Heart left ventricle (tissue), 16 donors: ENCODE measurements around the gene MSRB3. TPM values are rescaled to one million over a fixed set of nuclear protein-coding genes. Genes with fewer than 3 reads are reported as not detected.
A peak's percentile ranks its signal among the peaks of the same experiment; 100 is the strongest.

Experiments
- ATAC-seq, 4 donors: fragments of 200-7000 bp; cut with Tn5 transposase; one replicate each; pipeline ENCODE4 v1.9.1; 2020 to 2022; ENCODE audit warnings: moderate library complexity in 4 of 4, mild to moderate bottlenecking in 3 of 4, moderate number of reproducible peaks in 1 of 4
- DNase-seq, 5 donors: peaks; one replicate each; pipeline ENCODE4 v3.0.0-alpha.2; 2020
- H3K27ac ChIP-seq, 12 donors: fragments of 200-600 bp; sonication (generic) in 4 of 12; one replicate each; pipeline versions ENCODE4 v1.5.0 to v1.8.0; 2016 to 2022; ENCODE audit warnings: mild to moderate bottlenecking in 2 of 12
- H3K27me3 ChIP-seq, 9 donors: fragments of 200-600 bp; sonication (generic) in 2 of 9; one replicate each; pipeline versions ENCODE4 v1.5.1 to v1.8.0; 2016 to 2022; ENCODE audit warnings: mild to moderate bottlenecking in 3 of 9
- H3K36me3 ChIP-seq, 9 donors: fragments of 200-600 bp; sonication (generic) in 2 of 9; one replicate each; pipeline versions ENCODE4 v1.5.0 to v1.8.0; 2018 to 2022; ENCODE audit warnings: mild to moderate bottlenecking in 2 of 9
- H3K4me1 ChIP-seq, 12 donors: fragments of 200-600 bp; sonication (generic) in 4 of 12; one replicate each; pipeline versions ENCODE4 v1.5.0 to v1.8.0; 2016 to 2022; ENCODE audit warnings: mild to moderate bottlenecking in 3 of 12
- H3K4me3 ChIP-seq, 12 donors: fragments of 200-600 bp; sonication (generic) in 4 of 12; one replicate each; pipeline versions ENCODE4 v1.5.0 to v1.8.0; 2017 to 2022; ENCODE audit warnings: mild to moderate bottlenecking in 9 of 12, moderate library complexity in 4 of 12
- H3K9me3 ChIP-seq, 12 donors: fragments of 200-600 bp; sonication (generic) in 4 of 12; one replicate each; pipeline versions ENCODE4 v1.5.0 to v1.8.0; 2016 to 2022; ENCODE audit warnings: mild to moderate bottlenecking in 1 of 12
- CTCF ChIP-seq, 12 donors: fragments of 200-600 bp; sonication (generic) in 4 of 12; IDR thresholded peaks; one replicate each; pipeline versions ENCODE4 v1.5.0 to v1.8.0; 2018 to 2022; ENCODE audit warnings: antibody characterized with exemption in 12 of 12, mild to moderate bottlenecking in 5 of 12
- POLR2A ChIP-seq, 2 donors: fragments of 450-650 bp; IDR thresholded peaks; one replicate each; pipeline ENCODE4 v1.6.1; 2017; ENCODE audit warnings: antibody characterized with exemption in 2 of 2, mild to moderate bottlenecking in 2 of 2, moderate library complexity in 2 of 2
- WGBS, 4 donors: extraction: QIAGEN DNeasy Blood & Tissue Kit in 2 of 4; methylation state at CpG; one replicate each; pipeline versions ENCODE4 v1.1.5 to v1.1.7; 2013 to 2018; 5-methylcytosine and 5-hydroxymethylcytosine counted together
- intact Hi-C, 10 donors: fragments of 100-400 bp; cut with DNase I; formaldehyde crosslinking; loops; one replicate each; pipeline versions ENCODE4 v1.11.1 to v1.14.2; 2022
- polyA plus RNA-seq, 2 donors: library from polyadenylated mRNA; stranded (reverse); fragments of 200-250 nt; gene quantifications; one replicate each; pipeline ENCODE4 v1.2.3, GENCODE V29; 2013
- total RNA-seq, 9 donors: library from RNA; depleted of rRNA in 2 of 9; stranded (reverse); fragments of >200 nt in 2 of 9; fragmentation: NEBNext Ultra II Directional in 3 of 9; extraction: Animal tissue kit (Norgen Biotek cat#: 25700) in 3 of 9; gene quantifications; one replicate each; pipeline versions ENCODE4 v1.1.0 to v1.2.4, GENCODE V29; 2016 to 2023
- donor health status: ischemic (EF 13 %, LVEDD 7.1; RV severe dilation, severe dysfunction).
- donor health status: healthy with polysubstance abuse.
- donor health status: DM: no; HTN: yes; CAD: no.
- donor health status: DM: no; HTN: no; CAD: no.
- donor health status: ischemic (EF 25% LVEDD 6.9; RV normal size, moderate dysfunction).
- donor health status: ischemic (EF 25% LVEDD 5.7; RV mildly dilated, moderate dysfunction).
- donor health status: healthy.
- donor health status: DM: yes; HTN: yes; CAD: no.
- donor health status: ischemic (EF 35%, LVEDD 5.7; RV mildly dilated, moderate dysfunction).
- donor health status: nonischemic (EF 11% LVEDD 7.7; RV severe dilation, severe dysfunction).
- donor health status: DM: yes; HTN: yes; CAD: no.
- donor health status: PGD.
- donor health status: ischemic (EF 29% LVEDD 5.4; RV normal size, mild dysfunction).
- donor health status: nonischemic (EF 23%, LVEDD 6.1; RV moderate dilation, normal function).

MSRB3 gene
- total and polyA plus RNA-seq, 11 donors: 54.1 to 165 (median 117) TPM

DNA sequence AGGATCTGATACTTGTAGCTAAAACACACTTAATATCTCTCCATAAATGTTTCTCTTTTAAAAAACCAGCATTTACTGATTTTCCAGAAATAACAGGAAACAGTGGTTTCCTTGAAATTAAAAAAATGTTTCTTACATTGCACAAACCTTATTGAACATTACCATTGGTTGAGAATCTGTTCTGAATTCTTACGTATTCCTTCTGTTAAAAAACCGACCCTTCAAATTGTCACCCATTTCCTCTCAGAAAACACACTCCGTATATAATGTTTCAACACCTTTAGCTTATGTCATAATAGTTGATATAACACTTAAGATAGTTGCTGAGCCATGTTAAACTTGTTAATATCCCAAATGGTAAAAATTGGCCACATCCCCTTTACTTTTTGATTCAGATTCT is 51.2 kb downstream of the MSRB3 start:
- 70 to 80% (median 77%) methylated on average over 3 of the region's 3 CpGs for WGBS, 4 donors
- no peak for DNase-seq
- intact Hi-C loops: loop anchor here in 2 of 10 donors (10.0 kb wide), 2 partner anchors 345 to 755 kb away; no protein-coding TSS in a partner anchor
- Histone ChIP-seq H3K9me3 (no peaks in the 10 kb centered on the region), H3K27me3 (no peaks in the 10 kb centered on the region), H3K27ac (no peak overlapping the region), H3K4me1 (peaks cover 0 to 43% (median 10%) of the 10 kb centered on the region in 12 donors), H3K4me3 (no peak overlapping the region), H3K36me3 (peaks cover 0 to 38% (median 6%) of the 10 kb centered on the region in 9 donors)
- ATAC-seq: no peak
- TF ChIP-seq POLR2A (IDR thresholded peaks at IDR 0.05): no peak

GRCh38 chr12:65330331-65330730 is 51.8 kb downstream of the MSRB3 start:
- no peak overlapping the region for H3K4me3 ChIP-seq
- WGBS, 4 donors: 56 to 60% (median 57%) methylated on average over 3 of the region's 3 CpGs

GRCh38 chr12:65331456-65331855 is 53.0 kb downstream of the MSRB3 start:
- intact Hi-C loops: no loop called here
- H3K36me3 ChIP-seq: peaks cover 0 to 42% (median 6%) of the 10 kb centered on the region in 9 donors
- TF ChIP-seq CTCF (IDR thresholded peaks at IDR 0.05) (no peak), POLR2A (IDR thresholded peaks at IDR 0.05) (no peak)

More at GRCh38 chr12:65330331-65330730, 51.8 kb downstream of the MSRB3 start:
- Histone ChIP-seq H3K36me3 (peaks cover 0 to 38% (median 6%) of the 10 kb centered on the region in 9 donors), H3K27ac (no peak overlapping the region), H3K4me1 (peaks cover 0 to 49% (median 9%) of the 10 kb centered on the region in 12 donors), H3K27me3 (no peaks in the 10 kb centered on the region), H3K9me3 (no peaks in the 10 kb centered on the region)
- DNase-seq: no peak
- ATAC-seq: no peak
- intact Hi-C loops: no loop called here
- TF ChIP-seq POLR2A (IDR thresholded peaks at IDR 0.05) (no peak), CTCF (IDR thresholded peaks at IDR 0.05) (no peak)

DNA sequence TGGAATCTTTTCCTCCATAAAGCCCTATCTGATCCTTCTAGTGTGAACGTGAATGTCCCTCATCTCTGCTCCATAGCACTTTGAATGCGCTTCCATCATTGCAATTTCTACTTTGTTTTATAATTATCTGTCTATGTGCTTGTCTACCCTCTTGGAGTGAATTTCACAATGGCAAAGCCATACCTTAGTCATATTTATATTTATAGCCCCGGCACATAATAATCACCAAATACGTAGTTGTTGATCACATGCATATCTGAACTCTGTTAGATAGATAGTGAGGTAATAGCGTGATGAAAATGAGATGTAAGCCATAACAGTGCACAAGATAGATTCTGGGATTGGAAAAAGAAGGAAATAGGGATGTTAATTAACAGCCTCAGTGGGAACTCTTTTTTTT is 55.2 kb downstream of the MSRB3 start:
- 74 to 85% (median 82%) methylated on average over 5 of the region's 5 CpGs for WGBS, 4 donors

More at GRCh38 chr12:65331456-65331855, 53.0 kb downstream of the MSRB3 start:
- H3K4me3 ChIP-seq: no peak overlapping the region
- 93 to 98% (median 96%) methylated on average over 8 of the region's 8 CpGs for WGBS, 4 donors
- no peaks in the 10 kb centered on the region for H3K27me3 ChIP-seq
- no peaks in the 10 kb centered on the region for H3K9me3 ChIP-seq
- ATAC-seq (no peak), DNase-seq (no peak)
- H3K4me1 ChIP-seq: peaks cover 0 to 45% (median 8%) of the 10 kb centered on the region in 12 donors
- H3K27ac ChIP-seq: no peak overlapping the region

More for the DNA sequence above, 55.2 kb downstream of the MSRB3 start:
- no peaks in the 10 kb centered on the region for H3K27me3 ChIP-seq
- intact Hi-C loops: no loop called here
- H3K27ac ChIP-seq: peak overlapping the region in 2 of 12 donors; percentile 11 to 67
- no peak overlapping the region for H3K4me3 ChIP-seq
- DNase-seq: no peak
- ATAC-seq: no peak
- peaks cover 0 to 45% (median 6%) of the 10 kb centered on the region in 9 donors for H3K36me3 ChIP-seq
- TF ChIP-seq POLR2A (IDR thresholded peaks at IDR 0.05) (no peak), CTCF (IDR thresholded peaks at IDR 0.05) (no peak)
- H3K9me3 ChIP-seq: no peaks in the 10 kb centered on the region
- peaks cover 0 to 26% (median 5%) of the 10 kb centered on the region in 12 donors for H3K4me1 ChIP-seq
